ENCODE data around the gene DMRTA1.

The DMRTA1 gene

DNA sequence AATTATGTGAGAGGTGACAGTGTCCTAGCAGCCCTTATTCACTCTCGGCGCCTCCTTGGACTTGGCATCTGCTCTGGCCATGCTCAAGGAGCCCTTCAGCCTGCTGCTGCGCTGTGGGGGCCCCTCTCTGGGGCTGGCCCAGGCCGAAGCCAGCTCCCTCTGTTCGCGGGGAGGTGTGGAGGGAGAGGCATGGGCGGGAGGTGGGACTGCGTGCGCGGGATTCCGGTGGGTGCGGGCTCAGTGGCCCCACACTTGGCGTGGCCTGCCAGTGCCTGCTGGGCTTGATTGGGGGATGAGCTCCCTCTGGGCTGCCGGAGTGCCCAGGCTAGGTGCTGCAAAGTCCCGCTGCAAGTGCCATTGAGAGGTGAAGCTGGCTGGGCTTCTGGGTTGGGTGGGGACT lies 12.9 kb upstream of the DMRTA1 start:
- no peak for TF ChIP-seq FOXP2 (optimal IDR thresholded peaks at IDR 0.05; ENCODE audit: borderline replicate concordance, extremely low read depth, extremely low read length, insufficient read depth)

DNA sequence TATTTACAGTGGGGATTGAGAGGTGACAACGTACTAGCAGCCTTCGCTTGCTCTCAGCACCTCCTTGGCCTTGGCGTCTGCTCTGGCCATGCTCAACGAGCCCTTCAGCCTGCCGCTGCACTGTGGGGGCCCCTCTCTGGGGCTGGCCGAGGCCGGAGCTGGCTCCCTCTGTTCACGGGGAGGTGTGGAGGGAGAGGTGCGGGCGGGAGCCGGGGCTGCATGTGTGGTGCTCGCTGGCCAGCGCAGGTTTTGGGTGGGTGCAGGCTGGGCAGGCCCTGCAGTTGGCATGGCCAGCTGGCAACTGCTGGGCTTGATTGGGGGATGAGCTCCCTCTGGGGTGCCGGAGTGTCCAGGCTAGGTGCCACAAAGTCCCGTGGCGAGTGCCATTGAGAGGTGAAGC lies 5.8 kb upstream of the DMRTA1 start:
- no peak for TF ChIP-seq FOXP2 (optimal IDR thresholded peaks at IDR 0.05; ENCODE audit: borderline replicate concordance, extremely low read depth, extremely low read length, insufficient read depth)
- no peak for TF ChIP-seq TAF1 (IDR thresholded peaks at IDR 0.05; ENCODE audit: borderline replicate concordance, insufficient read depth, low read length)
- no peak for TF ChIP-seq POLR2AphosphoS5 (IDR thresholded peaks at IDR 0.05; ENCODE audit: low read depth, low read length)
- no peak for TF ChIP-seq SIN3A (IDR thresholded peaks at IDR 0.05; ENCODE audit: borderline replicate concordance, insufficient read depth, low read length)
- TF ChIP-seq, protein P1, sequence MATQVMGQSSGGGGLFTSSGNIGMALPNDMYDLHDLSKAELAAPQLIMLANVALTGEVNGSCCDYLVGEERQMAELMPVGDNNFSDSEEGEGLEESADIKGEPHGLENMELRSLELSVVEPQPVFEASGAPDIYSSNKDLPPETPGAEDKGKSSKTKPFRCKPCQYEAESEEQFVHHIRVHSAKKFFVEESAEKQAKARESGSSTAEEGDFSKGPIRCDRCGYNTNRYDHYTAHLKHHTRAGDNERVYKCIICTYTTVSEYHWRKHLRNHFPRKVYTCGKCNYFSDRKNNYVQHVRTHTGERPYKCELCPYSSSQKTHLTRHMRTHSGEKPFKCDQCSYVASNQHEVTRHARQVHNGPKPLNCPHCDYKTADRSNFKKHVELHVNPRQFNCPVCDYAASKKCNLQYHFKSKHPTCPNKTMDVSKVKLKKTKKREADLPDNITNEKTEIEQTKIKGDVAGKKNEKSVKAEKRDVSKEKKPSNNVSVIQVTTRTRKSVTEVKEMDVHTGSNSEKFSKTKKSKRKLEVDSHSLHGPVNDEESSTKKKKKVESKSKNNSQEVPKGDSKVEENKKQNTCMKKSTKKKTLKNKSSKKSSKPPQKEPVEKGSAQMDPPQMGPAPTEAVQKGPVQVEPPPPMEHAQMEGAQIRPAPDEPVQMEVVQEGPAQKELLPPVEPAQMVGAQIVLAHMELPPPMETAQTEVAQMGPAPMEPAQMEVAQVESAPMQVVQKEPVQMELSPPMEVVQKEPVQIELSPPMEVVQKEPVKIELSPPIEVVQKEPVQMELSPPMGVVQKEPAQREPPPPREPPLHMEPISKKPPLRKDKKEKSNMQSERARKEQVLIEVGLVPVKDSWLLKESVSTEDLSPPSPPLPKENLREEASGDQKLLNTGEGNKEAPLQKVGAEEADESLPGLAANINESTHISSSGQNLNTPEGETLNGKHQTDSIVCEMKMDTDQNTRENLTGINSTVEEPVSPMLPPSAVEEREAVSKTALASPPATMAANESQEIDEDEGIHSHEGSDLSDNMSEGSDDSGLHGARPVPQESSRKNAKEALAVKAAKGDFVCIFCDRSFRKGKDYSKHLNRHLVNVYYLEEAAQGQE (IDR thresholded peaks at IDR 0.05; ENCODE audit: insufficient read depth in 1 of 2, low read depth in 2 of 2, low read length in 2 of 2), result no peak

DNA sequence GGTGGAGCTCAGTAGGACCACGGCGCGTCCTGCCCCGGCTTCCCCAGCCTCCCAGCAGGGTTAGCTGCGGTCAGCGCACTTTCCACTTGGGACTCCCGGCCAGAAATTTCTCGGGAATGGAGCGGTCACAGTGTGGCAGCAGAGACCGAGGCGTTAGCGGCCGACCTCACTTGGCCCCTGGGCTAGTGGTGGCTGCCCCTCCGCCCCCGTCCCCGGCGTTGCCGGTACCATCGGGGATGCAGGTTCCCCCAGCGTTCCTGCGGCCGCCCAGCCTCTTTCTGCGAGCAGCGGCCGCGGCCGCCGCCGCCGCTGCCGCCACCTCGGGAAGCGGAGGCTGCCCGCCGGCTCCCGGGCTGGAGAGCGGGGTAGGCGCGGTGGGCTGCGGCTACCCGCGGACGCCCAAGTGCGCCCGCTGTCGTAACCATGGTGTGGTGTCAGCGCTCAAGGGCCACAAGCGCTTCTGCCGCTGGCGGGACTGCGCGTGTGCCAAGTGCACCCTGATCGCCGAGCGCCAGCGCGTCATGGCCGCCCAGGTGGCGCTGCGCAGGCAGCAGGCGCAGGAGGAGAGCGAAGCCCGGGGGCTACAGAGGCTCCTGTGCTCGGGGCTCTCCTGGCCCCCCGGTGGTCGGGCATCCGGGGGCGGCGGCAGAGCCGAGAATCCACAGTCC lies 460 bp downstream of the DMRTA1 start:
- TF ChIP-seq, protein P1 (IDR thresholded peaks at IDR 0.05; ENCODE audit: insufficient read depth in 1 of 2, low read depth in 2 of 2, low read length in 2 of 2), result no peak
- TF ChIP-seq TAF1 (IDR thresholded peaks at IDR 0.05; ENCODE audit: borderline replicate concordance, insufficient read depth, low read length), result no peak
- no peak for TF ChIP-seq FOXP2 (optimal IDR thresholded peaks at IDR 0.05; ENCODE audit: borderline replicate concordance, extremely low read depth, extremely low read length, insufficient read depth)
- no peak for TF ChIP-seq POLR2AphosphoS5 (IDR thresholded peaks at IDR 0.05; ENCODE audit: low read depth, low read length)
- no peak for TF ChIP-seq SIN3A (IDR thresholded peaks at IDR 0.05; ENCODE audit: borderline replicate concordance, insufficient read depth, low read length)

DNA sequence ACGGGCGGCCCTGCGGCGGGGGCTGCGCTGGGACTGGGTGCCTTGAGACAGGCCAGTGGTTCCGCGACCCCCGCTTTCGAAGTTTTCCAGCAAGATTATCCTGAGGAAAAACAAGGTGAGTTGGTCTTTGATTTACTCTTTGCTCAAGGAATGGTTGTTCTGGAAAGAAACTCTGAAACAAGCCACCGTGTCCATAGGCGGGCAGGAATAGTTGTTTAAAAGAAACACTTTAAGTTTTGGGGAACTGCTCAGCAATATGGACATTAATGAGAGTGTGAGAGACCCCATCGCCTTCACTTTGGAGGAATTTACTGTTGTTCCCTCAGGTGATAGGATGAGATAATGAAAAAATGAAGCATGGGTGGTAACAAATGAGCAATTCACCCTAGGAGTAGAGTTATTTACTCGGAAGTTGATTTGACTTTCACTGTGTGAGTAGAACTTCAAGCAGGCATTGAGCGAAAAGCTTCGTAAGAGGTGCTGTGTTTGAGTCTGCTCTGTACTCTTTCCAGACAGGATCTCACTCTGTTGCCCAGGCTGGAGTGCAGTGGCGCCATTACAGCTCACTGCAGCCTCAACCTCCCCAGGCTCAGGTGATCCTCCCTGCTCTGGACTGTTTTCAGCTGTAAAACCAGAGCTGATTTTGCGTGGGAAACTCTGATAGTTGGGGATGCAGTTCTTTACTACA lies 1.1 kb downstream of the DMRTA1 start:
- TF ChIP-seq, protein P1 (IDR thresholded peaks at IDR 0.05; ENCODE audit: insufficient read depth in 1 of 2, low read depth in 2 of 2, low read length in 2 of 2), result no peak
- TF ChIP-seq POLR2AphosphoS5 (IDR thresholded peaks at IDR 0.05; ENCODE audit: low read depth, low read length) (no peak), SIN3A (IDR thresholded peaks at IDR 0.05; ENCODE audit: borderline replicate concordance, insufficient read depth, low read length) (no peak), TAF1 (IDR thresholded peaks at IDR 0.05; ENCODE audit: borderline replicate concordance, insufficient read depth, low read length) (no peak), FOXP2 (optimal IDR thresholded peaks at IDR 0.05; ENCODE audit: borderline replicate concordance, extremely low read depth, extremely low read length, insufficient read depth) (no peak)

DNA sequence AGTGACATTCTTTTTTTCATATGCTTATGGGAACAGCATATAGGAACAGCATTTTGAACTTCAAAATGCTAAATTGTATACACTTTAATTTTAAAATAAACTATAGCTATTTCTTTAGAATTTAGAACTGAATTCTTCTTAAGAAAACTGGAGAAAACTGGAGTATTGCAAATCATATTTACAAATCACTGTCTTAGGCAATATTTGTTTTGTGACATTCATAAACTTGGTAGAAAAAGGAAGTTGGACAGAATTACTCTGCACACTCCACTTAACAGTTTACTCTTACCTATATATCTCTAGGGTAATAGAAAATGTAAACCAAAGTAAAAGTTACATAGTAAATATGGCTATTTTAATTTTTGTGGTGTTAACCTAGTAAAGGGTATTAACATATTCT lies 3.1 kb downstream of the DMRTA1 start:
- TF ChIP-seq SIN3A (IDR thresholded peaks at IDR 0.05; ENCODE audit: borderline replicate concordance, insufficient read depth, low read length) (no peak), TAF1 (IDR thresholded peaks at IDR 0.05; ENCODE audit: borderline replicate concordance, insufficient read depth, low read length) (no peak), FOXP2 (optimal IDR thresholded peaks at IDR 0.05; ENCODE audit: borderline replicate concordance, extremely low read depth, extremely low read length, insufficient read depth) (no peak), POLR2AphosphoS5 (IDR thresholded peaks at IDR 0.05; ENCODE audit: low read depth, low read length) (no peak)
- TF ChIP-seq, protein P1 (IDR thresholded peaks at IDR 0.05; ENCODE audit: insufficient read depth in 1 of 2, low read depth in 2 of 2, low read length in 2 of 2), result no peak
